ENCODE measurements around the gene FRMD1.

GRCh38 chr6:168100803-168101589, 22.0 kb upstream of the FRMD1 start:
- TF ChIP-seq ZNF317 (CRISPR knock-in tag; IDR thresholded peaks at IDR 0.05; ENCODE audit: borderline replicate concordance, low read depth) (no peak), TCF7 (CRISPR knock-in tag; IDR thresholded peaks at IDR 0.05; ENCODE audit: low read depth) (no peak), ESRRA (CRISPR knock-in tag; IDR thresholded peaks at IDR 0.05; ENCODE audit: borderline replicate concordance) (no peak), ELF4 (CRISPR knock-in tag; IDR thresholded peaks at IDR 0.05; ENCODE audit: low read depth) (no peak), CTCF (IDR thresholded peaks at IDR 0.05) (no peak)
